Neural cell (in vitro differentiated cells): Measurements from ENCODE around the gene SLC24A2. TPM values are rescaled to one million over a fixed set of nuclear protein-coding genes. Genes with fewer than 3 reads are reported as not detected.

ENCODE experiments used
- H2AFZ ChIP-seq: fragments of 200-600, 300-800 bp; sonication (generic), shearing (Covaris generic); 2 replicates; pipeline ENCODE4 v1.6.0; 2014; ENCODE audit warnings: low read depth, mild to moderate bottlenecking, antibody characterized with exemption, low read length, moderate library complexity
- H3F3A ChIP-seq: fragments of 200-600 bp; shearing (Covaris generic); 2 replicates; pipeline ENCODE4 v1.6.1; 2016; ENCODE audit warnings: mild to moderate bottlenecking, moderate library complexity, mixed read lengths, antibody characterized with exemption, low read length; ENCODE audit not compliant: insufficient read depth, poor library complexity, severe bottlenecking
- H3K27ac ChIP-seq: fragments of 200-600, 300-800 bp; sonication (generic), shearing (Covaris generic); 2 replicates; pipeline ENCODE4 v1.5.1; 2014; ENCODE audit warnings: mild to moderate bottlenecking, low read length, moderate library complexity
- H3K27me3 ChIP-seq: fragments of 300-800, 200-600 bp; sonication (generic), shearing (Covaris generic); 2 replicates; pipeline ENCODE4 v1.6.0; 2014; ENCODE audit warnings: mild to moderate bottlenecking, low read depth, low read length, moderate library complexity; ENCODE audit not compliant: insufficient read depth
- H3K36me3 ChIP-seq: fragments of 300-800, 200-600 bp; sonication (generic), shearing (Covaris generic); 2 replicates; pipeline ENCODE4 v1.5.1; 2014; ENCODE audit warnings: mild to moderate bottlenecking, antibody characterized with exemption, low read length, moderate library complexity; ENCODE audit not compliant: insufficient read depth
- H3K4me2 ChIP-seq: fragments of 300-800, 200-600 bp; sonication (generic), shearing (Covaris generic); 2 replicates; pipeline ENCODE4 v1.6.0; 2014; ENCODE audit warnings: mild to moderate bottlenecking, low read length
- H3K4me3 ChIP-seq: fragments of 300-800, 200-600 bp; sonication (generic), shearing (Covaris generic); 2 replicates; pipeline ENCODE4 v1.5.1; 2014; ENCODE audit warnings: mild to moderate bottlenecking, low read length, moderate library complexity
- H3K79me2 ChIP-seq: fragments of 200-600 bp; shearing (Covaris generic); replicated peaks from 2 replicates; pipeline ENCODE4 v1.6.0; 2014; ENCODE audit warnings: mild to moderate bottlenecking, low read length, moderate library complexity; ENCODE audit not compliant: insufficient read depth
- H3K9ac ChIP-seq: fragments of 300-800, 200-600 bp; sonication (generic), shearing (Covaris generic); 2 replicates; pipeline ENCODE4 v1.6.1; 2016; ENCODE audit warnings: mild to moderate bottlenecking, low read length, mixed read lengths
- H3K9me2 ChIP-seq: fragments of 200-600 bp; shearing (Covaris generic); 2 replicates; pipeline ENCODE4 v1.6.1; 2016; ENCODE audit warnings: mild to moderate bottlenecking, low read length, mixed read lengths; ENCODE audit not compliant: insufficient read depth
- H3K9me3 ChIP-seq: fragments of 200-600, 300-800 bp; sonication (generic), shearing (Covaris generic); 2 replicates; pipeline ENCODE4 v1.6.1; 2016; ENCODE audit warnings: mild to moderate bottlenecking, mixed run types, low read length, moderate library complexity, mixed read lengths
- H4K20me1 ChIP-seq: fragments of 200-600 bp; shearing (Covaris generic); 2 replicates; pipeline ENCODE4 v1.6.1; 2016; ENCODE audit warnings: mild to moderate bottlenecking, mixed run types; ENCODE audit not compliant: insufficient read depth
- EP300 ChIP-seq: fragments of 450-650 bp; conservative IDR thresholded peaks from 2 replicates; pipeline ENCODE4 v1.6.1; 2014; ENCODE audit warnings: antibody characterized with exemption, mild to moderate bottlenecking, moderate library complexity; ENCODE audit not compliant: poor library complexity, severe bottlenecking
- EZH2 ChIP-seq: fragments of 200-600, 300-800 bp; shearing (Covaris generic), sonication (generic); IDR thresholded peaks from 2 replicates; pipeline ENCODE4 v1.6.1; 2014; ENCODE audit warnings: antibody characterized with exemption, low read length, borderline replicate concordance, mild to moderate bottlenecking; ENCODE audit not compliant: insufficient read depth, poor library complexity, severe bottlenecking
- MXI1 ChIP-seq: fragments of 450-650 bp; conservative IDR thresholded peaks from 2 replicates; pipeline ENCODE4 v1.6.1; 2014; ENCODE audit warnings: antibody characterized with exemption, mild to moderate bottlenecking; ENCODE audit not compliant: poor library complexity, severe bottlenecking
- POLR2AphosphoS5 ChIP-seq: IDR thresholded peaks from 2 replicates; pipeline ENCODE4 v1.6.1; 2012
- RAD21 ChIP-seq: fragments of 450-650 bp; conservative IDR thresholded peaks from 2 replicates; pipeline ENCODE4 v1.6.1; 2014; ENCODE audit warnings: antibody characterized with exemption, mild to moderate bottlenecking, moderate library complexity
- SMC3 ChIP-seq: fragments of 450-650 bp; conservative IDR thresholded peaks from 2 replicates; pipeline ENCODE4 v1.6.1; 2014; ENCODE audit warnings: antibody characterized with exemption, mild to moderate bottlenecking, moderate library complexity; ENCODE audit not compliant: poor library complexity
- TAF1 ChIP-seq: IDR thresholded peaks from 2 replicates; pipeline ENCODE4 v1.6.1; 2012; ENCODE audit warnings: low read depth
- polyA plus RNA-seq: library from polyadenylated mRNA; depleted of rRNA; stranded (reverse); fragments of >200 nt; gene quantifications from 2 replicates; pipeline ENCODE4 v1.2.3, GENCODE V29; 2014
- TF ChIP-seq, protein P1 (sequence below): IDR thresholded peaks from 2 replicates; pipeline ENCODE4 v1.6.1; 2012; ENCODE audit warnings: borderline replicate concordance
- TF ChIP-seq, protein P2 (sequence below): fragments of 450-650 bp; IDR thresholded peaks from 2 replicates; pipeline ENCODE4 v1.5.1; 2014; ENCODE audit warnings: antibody characterized with exemption, mild to moderate bottlenecking, moderate library complexity; ENCODE audit not compliant: poor library complexity, severe bottlenecking

The SLC24A2 gene
- polyA plus RNA-seq, 1 donor from 2014 or later, result 0.56 TPM

DNA sequence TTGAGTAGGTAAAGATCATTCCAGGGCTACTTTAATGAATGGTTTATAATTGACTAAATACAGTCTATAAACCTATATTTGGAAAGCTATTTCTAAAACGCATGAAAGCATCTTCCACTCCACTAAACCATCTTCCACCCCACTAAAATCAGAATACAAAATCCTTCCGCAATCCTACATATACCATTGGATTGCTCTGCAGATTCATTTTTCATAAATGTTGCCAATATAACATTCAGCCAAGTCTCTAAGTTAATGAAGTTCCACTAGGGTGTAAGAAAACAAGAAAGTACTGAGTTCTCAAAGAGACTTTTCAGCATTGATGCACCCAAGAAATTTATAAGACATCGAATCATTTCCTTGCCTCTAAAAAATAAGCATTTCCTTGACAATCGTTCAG, 4.7 kb downstream of the SLC24A2 start:
- Histone ChIP-seq H3K79me2 (no peaks in the 10 kb centered on the region), H3K9ac (no peak overlapping the region), H3K27me3 (peaks cover 34% of the 10 kb centered on the region), H2AFZ (no peak overlapping the region), H3K4me2 (no peak overlapping the region), H3F3A (no peaks in the 10 kb centered on the region), H4K20me1 (no peaks in the 10 kb centered on the region), H3K4me3 (no peak overlapping the region), H3K36me3 (no peaks in the 10 kb centered on the region), H3K27ac (no peak overlapping the region), H3K9me2 (no peaks in the 10 kb centered on the region), H3K9me3 (no peaks in the 10 kb centered on the region)
- TF ChIP-seq SMC3 (no peak), EP300 (no peak), EZH2 (no peak), MXI1 (no peak), RAD21 (no peak), POLR2AphosphoS5 (no peak), TAF1 (no peak)
- TF ChIP-seq, protein P1, sequence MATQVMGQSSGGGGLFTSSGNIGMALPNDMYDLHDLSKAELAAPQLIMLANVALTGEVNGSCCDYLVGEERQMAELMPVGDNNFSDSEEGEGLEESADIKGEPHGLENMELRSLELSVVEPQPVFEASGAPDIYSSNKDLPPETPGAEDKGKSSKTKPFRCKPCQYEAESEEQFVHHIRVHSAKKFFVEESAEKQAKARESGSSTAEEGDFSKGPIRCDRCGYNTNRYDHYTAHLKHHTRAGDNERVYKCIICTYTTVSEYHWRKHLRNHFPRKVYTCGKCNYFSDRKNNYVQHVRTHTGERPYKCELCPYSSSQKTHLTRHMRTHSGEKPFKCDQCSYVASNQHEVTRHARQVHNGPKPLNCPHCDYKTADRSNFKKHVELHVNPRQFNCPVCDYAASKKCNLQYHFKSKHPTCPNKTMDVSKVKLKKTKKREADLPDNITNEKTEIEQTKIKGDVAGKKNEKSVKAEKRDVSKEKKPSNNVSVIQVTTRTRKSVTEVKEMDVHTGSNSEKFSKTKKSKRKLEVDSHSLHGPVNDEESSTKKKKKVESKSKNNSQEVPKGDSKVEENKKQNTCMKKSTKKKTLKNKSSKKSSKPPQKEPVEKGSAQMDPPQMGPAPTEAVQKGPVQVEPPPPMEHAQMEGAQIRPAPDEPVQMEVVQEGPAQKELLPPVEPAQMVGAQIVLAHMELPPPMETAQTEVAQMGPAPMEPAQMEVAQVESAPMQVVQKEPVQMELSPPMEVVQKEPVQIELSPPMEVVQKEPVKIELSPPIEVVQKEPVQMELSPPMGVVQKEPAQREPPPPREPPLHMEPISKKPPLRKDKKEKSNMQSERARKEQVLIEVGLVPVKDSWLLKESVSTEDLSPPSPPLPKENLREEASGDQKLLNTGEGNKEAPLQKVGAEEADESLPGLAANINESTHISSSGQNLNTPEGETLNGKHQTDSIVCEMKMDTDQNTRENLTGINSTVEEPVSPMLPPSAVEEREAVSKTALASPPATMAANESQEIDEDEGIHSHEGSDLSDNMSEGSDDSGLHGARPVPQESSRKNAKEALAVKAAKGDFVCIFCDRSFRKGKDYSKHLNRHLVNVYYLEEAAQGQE, result no peak
- TF ChIP-seq, protein P2, sequence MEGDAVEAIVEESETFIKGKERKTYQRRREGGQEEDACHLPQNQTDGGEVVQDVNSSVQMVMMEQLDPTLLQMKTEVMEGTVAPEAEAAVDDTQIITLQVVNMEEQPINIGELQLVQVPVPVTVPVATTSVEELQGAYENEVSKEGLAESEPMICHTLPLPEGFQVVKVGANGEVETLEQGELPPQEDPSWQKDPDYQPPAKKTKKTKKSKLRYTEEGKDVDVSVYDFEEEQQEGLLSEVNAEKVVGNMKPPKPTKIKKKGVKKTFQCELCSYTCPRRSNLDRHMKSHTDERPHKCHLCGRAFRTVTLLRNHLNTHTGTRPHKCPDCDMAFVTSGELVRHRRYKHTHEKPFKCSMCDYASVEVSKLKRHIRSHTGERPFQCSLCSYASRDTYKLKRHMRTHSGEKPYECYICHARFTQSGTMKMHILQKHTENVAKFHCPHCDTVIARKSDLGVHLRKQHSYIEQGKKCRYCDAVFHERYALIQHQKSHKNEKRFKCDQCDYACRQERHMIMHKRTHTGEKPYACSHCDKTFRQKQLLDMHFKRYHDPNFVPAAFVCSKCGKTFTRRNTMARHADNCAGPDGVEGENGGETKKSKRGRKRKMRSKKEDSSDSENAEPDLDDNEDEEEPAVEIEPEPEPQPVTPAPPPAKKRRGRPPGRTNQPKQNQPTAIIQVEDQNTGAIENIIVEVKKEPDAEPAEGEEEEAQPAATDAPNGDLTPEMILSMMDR, result no peak

DNA sequence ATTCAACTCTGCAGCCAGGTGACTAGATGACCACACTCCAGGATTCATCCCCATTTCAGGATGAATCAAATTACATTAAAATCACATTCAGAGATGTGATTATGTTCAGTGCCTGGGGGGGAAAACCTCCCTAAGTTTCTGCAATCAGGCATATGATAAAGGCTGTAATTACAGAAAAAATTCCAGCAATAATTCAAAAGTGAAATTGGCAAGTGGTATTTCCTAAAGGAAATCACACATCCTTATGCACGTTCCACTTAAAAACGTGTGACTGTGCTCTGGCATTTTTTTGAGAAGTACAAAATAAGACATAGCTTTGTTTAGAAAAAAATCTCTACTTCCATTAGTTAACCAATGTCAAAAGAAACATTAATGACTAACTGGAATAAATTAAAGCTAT, 5.3 kb downstream of the SLC24A2 start:
- no peaks in the 10 kb centered on the region for H3K9me3 ChIP-seq
- no peaks in the 10 kb centered on the region for H3F3A ChIP-seq
- H3K79me2 ChIP-seq, result no peaks in the 10 kb centered on the region
- no peak overlapping the region for H3K27ac ChIP-seq
- peaks cover 28% of the 10 kb centered on the region for H3K27me3 ChIP-seq
- no peaks in the 10 kb centered on the region for H4K20me1 ChIP-seq
- no peak overlapping the region for H2AFZ ChIP-seq
- H3K9ac ChIP-seq, result no peak overlapping the region
- H3K4me3 ChIP-seq, result no peak overlapping the region
- no peaks in the 10 kb centered on the region for H3K36me3 ChIP-seq
- no peaks in the 10 kb centered on the region for H3K9me2 ChIP-seq
- TF ChIP-seq, protein P1, result no peak
- TF ChIP-seq EZH2 (no peak), RAD21 (no peak), TAF1 (no peak), SMC3 (no peak), POLR2AphosphoS5 (no peak), MXI1 (no peak)
- TF ChIP-seq, protein P2, result no peak
- no peak overlapping the region for H3K4me2 ChIP-seq
